Left lung (tissue), 10 donors: ENCODE results near the gene NFIX. TPM values are rescaled to one million over a fixed set of nuclear protein-coding genes. Genes with fewer than 3 reads are reported as not detected.

ENCODE experiments used
- ATAC-seq: fragments of 200-7000 bp; cut with Tn5 transposase; one replicate; pipeline ENCODE4 v1.9.1; 2020; ENCODE audit warnings: moderate library complexity
- DNase-seq, 4 donors: peaks; one replicate each; pipeline ENCODE4 v3.0.0-alpha.2; 2013 to 2020
- H3K27ac ChIP-seq, 2 donors: fragments of 200-600 bp; sonication (generic) in 1 of 2; one replicate each; pipeline versions ENCODE4 v1.5.0 to v1.8.0; 2020 to 2021
- H3K27me3 ChIP-seq, 2 donors: fragments of 200-600 bp; sonication (generic) in 1 of 2; one replicate each; pipeline versions ENCODE4 v1.5.0 to v1.8.0; 2020 to 2021
- H3K36me3 ChIP-seq, 2 donors: fragments of 200-600 bp; sonication (generic) in 1 of 2; one replicate each; pipeline versions ENCODE4 v1.5.0 to v1.8.0; 2020 to 2021
- H3K4me1 ChIP-seq, 2 donors: fragments of 200-600 bp; one replicate each; pipeline ENCODE4 v1.8.0; 2021
- H3K4me3 ChIP-seq, 2 donors: fragments of 200-600 bp; sonication (generic) in 1 of 2; one replicate each; pipeline versions ENCODE4 v1.5.0 to v1.8.0; 2020 to 2021; ENCODE audit warnings: mild to moderate bottlenecking in 1 of 2
- H3K9me3 ChIP-seq, 2 donors: fragments of 200-600 bp; sonication (generic) in 1 of 2; one replicate each; pipeline versions ENCODE4 v1.5.0 to v1.8.0; 2020 to 2021
- intact Hi-C, 2 donors: fragments of 100-400 bp; cut with DNase I; formaldehyde crosslinking; loops; one replicate each; pipeline versions ENCODE4 v1.11.2 to v1.14.2; 2022
- polyA plus RNA-seq, 6 donors: library from polyadenylated mRNA; unstranded; fragments of 120-200 nt; gene quantifications; one replicate each; pipeline ENCODE4 v1.2.1, GENCODE V29; 2013; ENCODE audit not compliant: insufficient read length in 6 of 6
- total RNA-seq, 2 donors: library from RNA; stranded (reverse); fragmentation: NEBNext Ultra II Directional; extraction: Animal tissue kit (Norgen Biotek cat#: 25700); gene quantifications; one replicate each; pipeline ENCODE4 v1.2.1, GENCODE V29; 2021
- TF ChIP-seq, protein P1 (sequence below), 2 donors: fragments of 200-600 bp; sonication (generic) in 1 of 2; IDR thresholded peaks; one replicate each; pipeline versions ENCODE4 v1.5.0 to v1.8.0; 2021; ENCODE audit warnings: antibody characterized with exemption in 2 of 2
- donor health status: DM: no; HTN: yes; CAD: no.
- donor health status: DM: no; HTN: no; CAD: no.

NFIX gene
- total and polyA plus RNA-seq, 8 donors = 92.6 to 237 (median 123) TPM

GRCh38 chr19:13095934-13096927 is 101.0 kb downstream of the NFIX start:
- Histone ChIP-seq H3K27me3 (peaks cover 0 to 12% of the 10 kb centered on the region in 2 donors), H3K36me3 (peaks cover 0 to 23% of the 10 kb centered on the region in 2 donors), H3K4me3 (peak overlapping the region in 1 of 2 donors; percentile 50), H3K27ac (peak overlapping the region; percentile 44 to 98), H3K4me1 (peaks cover 29 to 75% of the 10 kb centered on the region in 2 donors), H3K9me3 (no peaks in the 10 kb centered on the region)
- intact Hi-C loops = loop anchor here in 1 of 2 donors (10.0 kb wide), 1 partner anchor 111 kb away; no protein-coding TSS in a partner anchor
- ATAC-seq (no peak), DNase-seq (peak in 1 of 4 donors; percentile 88)
- TF ChIP-seq, protein P1, sequence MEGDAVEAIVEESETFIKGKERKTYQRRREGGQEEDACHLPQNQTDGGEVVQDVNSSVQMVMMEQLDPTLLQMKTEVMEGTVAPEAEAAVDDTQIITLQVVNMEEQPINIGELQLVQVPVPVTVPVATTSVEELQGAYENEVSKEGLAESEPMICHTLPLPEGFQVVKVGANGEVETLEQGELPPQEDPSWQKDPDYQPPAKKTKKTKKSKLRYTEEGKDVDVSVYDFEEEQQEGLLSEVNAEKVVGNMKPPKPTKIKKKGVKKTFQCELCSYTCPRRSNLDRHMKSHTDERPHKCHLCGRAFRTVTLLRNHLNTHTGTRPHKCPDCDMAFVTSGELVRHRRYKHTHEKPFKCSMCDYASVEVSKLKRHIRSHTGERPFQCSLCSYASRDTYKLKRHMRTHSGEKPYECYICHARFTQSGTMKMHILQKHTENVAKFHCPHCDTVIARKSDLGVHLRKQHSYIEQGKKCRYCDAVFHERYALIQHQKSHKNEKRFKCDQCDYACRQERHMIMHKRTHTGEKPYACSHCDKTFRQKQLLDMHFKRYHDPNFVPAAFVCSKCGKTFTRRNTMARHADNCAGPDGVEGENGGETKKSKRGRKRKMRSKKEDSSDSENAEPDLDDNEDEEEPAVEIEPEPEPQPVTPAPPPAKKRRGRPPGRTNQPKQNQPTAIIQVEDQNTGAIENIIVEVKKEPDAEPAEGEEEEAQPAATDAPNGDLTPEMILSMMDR (IDR thresholded peaks at IDR 0.05) = peak in 1 of 2 donors; percentile 19

- intact Hi-C loops = loop anchor here in 1 of 2 donors (10.0 kb wide), 1 partner anchor 112 kb away; no protein-coding TSS in a partner anchor
- H3K27ac ChIP-seq = peak overlapping the region; percentile 90 to 98
- peak overlapping the region in 1 of 2 donors; percentile 50 for H3K4me3 ChIP-seq
Observed at GRCh38 chr19:13097033-13097462, 101.8 kb downstream of the NFIX start.

GRCh38 chr19:13097463-13098258 is 102.4 kb downstream of the NFIX start:
- no peaks in the 10 kb centered on the region for H3K9me3 ChIP-seq
- peak in 1 of 4 donors; percentile 91 for DNase-seq
- H3K4me1 ChIP-seq = peaks cover 19 to 82% of the 10 kb centered on the region in 2 donors
- peak overlapping the region; percentile 2 to 50 for H3K4me3 ChIP-seq
- intact Hi-C loops = loop anchor here in 1 of 2 donors (10.0 kb wide), 1 partner anchor 113 kb away; no protein-coding TSS in a partner anchor
- peaks cover 0 to 12% of the 10 kb centered on the region in 2 donors for H3K27me3 ChIP-seq
- ATAC-seq = peak; percentile 3
- peak overlapping the region; percentile 90 to 98 for H3K27ac ChIP-seq
- TF ChIP-seq, protein P1 (IDR thresholded peaks at IDR 0.05) = no peak
- peaks cover 0 to 23% of the 10 kb centered on the region in 2 donors for H3K36me3 ChIP-seq

More at GRCh38 chr19:13097033-13097462, 101.8 kb downstream of the NFIX start:
- Histone ChIP-seq H3K27me3 (peaks cover 0 to 12% of the 10 kb centered on the region in 2 donors), H3K36me3 (peaks cover 0 to 23% of the 10 kb centered on the region in 2 donors), H3K9me3 (no peaks in the 10 kb centered on the region), H3K4me1 (peaks cover 21 to 81% of the 10 kb centered on the region in 2 donors)
- ATAC-seq (no peak), DNase-seq (no peak)
- TF ChIP-seq, protein P1 (IDR thresholded peaks at IDR 0.05) = no peak

- ATAC-seq (peak; percentile 8), DNase-seq (peak in 1 of 4 donors; percentile 70)
- H3K27me3 ChIP-seq = peaks cover 0 to 12% of the 10 kb centered on the region in 2 donors
- intact Hi-C loops = loop anchor here in 1 of 2 donors (10.0 kb wide), 1 partner anchor 114 kb away; no protein-coding TSS in a partner anchor
- H3K9me3 ChIP-seq = no peaks in the 10 kb centered on the region
- H3K27ac ChIP-seq = peak overlapping the region; percentile 90 to 98
- H3K4me1 ChIP-seq = peaks cover 15 to 83% of the 10 kb centered on the region in 2 donors
- peaks cover 0 to 23% of the 10 kb centered on the region in 2 donors for H3K36me3 ChIP-seq
- peak overlapping the region; percentile 21 to 50 for H3K4me3 ChIP-seq
- TF ChIP-seq, protein P1 (IDR thresholded peaks at IDR 0.05) = no peak
Observed at GRCh38 chr19:13098277-13099072, 103.2 kb downstream of the NFIX start.
